Astrocyte (in vitro differentiated cells and primary cell): ENCODE results near the gene TREX2. TPM values are rescaled to one million over a fixed set of nuclear protein-coding genes. Genes with fewer than 3 reads are reported as not detected.

ENCODE experiments used
- DNase-seq: peaks from one replicate; pipeline ENCODE4 v3.0.0-alpha.2; 2010; ENCODE audit warnings: low read depth
- FAIRE-seq: peaks from 2 replicates; lab custom pipeline; 2011; peaks lifted over from hg19 to GRCh38; lab: Jason Lieb, UNC
- H2AFZ ChIP-seq: 2 replicates; pipeline ENCODE4 v1.6.0; 2012; ENCODE audit warnings: low read depth, low read length, inconsistent platforms
- H3K27ac ChIP-seq: 2 replicates; pipeline ENCODE4 v1.5.1; 2011; ENCODE audit warnings: low read depth, low read length, inconsistent platforms
- H3K27me3 ChIP-seq: 2 replicates; pipeline ENCODE4 v1.6.0; 2011; ENCODE audit warnings: low read length, inconsistent platforms; ENCODE audit not compliant: insufficient read depth
- H3K36me3 ChIP-seq: 2 replicates; pipeline ENCODE4 v1.5.1; 2011; ENCODE audit warnings: low read length, inconsistent platforms; ENCODE audit not compliant: insufficient read depth
- H3K4me1 ChIP-seq: 2 replicates; pipeline ENCODE4 v1.5.1; 2011; ENCODE audit warnings: low read length, inconsistent platforms; ENCODE audit not compliant: insufficient read depth
- H3K4me2 ChIP-seq: 2 replicates; pipeline ENCODE4 v1.6.0; 2012; ENCODE audit warnings: low read length, inconsistent platforms
- H3K4me3 ChIP-seq: 2 replicates; pipeline ENCODE4 v1.5.1; 2011; ENCODE audit warnings: low read depth, mild to moderate bottlenecking, low read length, inconsistent platforms; ENCODE audit not compliant: insufficient read depth
- H3K79me2 ChIP-seq: 2 replicates; pipeline ENCODE4 v1.6.0; 2012; ENCODE audit warnings: mild to moderate bottlenecking, low read length, inconsistent platforms; ENCODE audit not compliant: insufficient read depth
- H3K9ac ChIP-seq: 2 replicates; pipeline ENCODE4 v1.6.0; 2012; ENCODE audit warnings: mild to moderate bottlenecking, low read length, inconsistent platforms
- H3K9me3 ChIP-seq: 2 replicates; pipeline ENCODE4 v1.5.1; 2012; ENCODE audit warnings: low read depth, mild to moderate bottlenecking, low read length, inconsistent platforms; ENCODE audit not compliant: insufficient read depth
- H4K20me1 ChIP-seq: 2 replicates; pipeline ENCODE4 v1.6.0; 2012; ENCODE audit warnings: low read length, inconsistent platforms; ENCODE audit not compliant: insufficient read depth
- H3K27ac Mint-ChIP-seq: one replicate; pipeline ENCODE4 v1.8.0; 2021; ENCODE audit warnings: mild to moderate bottlenecking, mixed read lengths; ENCODE audit not compliant: unreplicated experiment
- H3K27me3 Mint-ChIP-seq: one replicate; pipeline ENCODE4 v1.8.0; 2021; ENCODE audit warnings: low read depth, mixed read lengths; ENCODE audit not compliant: unreplicated experiment
- H3K36me3 Mint-ChIP-seq: one replicate; pipeline ENCODE4 v1.8.0; 2021; ENCODE audit warnings: low read depth, mixed read lengths; ENCODE audit not compliant: unreplicated experiment
- H3K4me1 Mint-ChIP-seq: one replicate; pipeline ENCODE4 v1.8.0; 2021; ENCODE audit warnings: low read depth, mixed read lengths; ENCODE audit not compliant: unreplicated experiment
- H3K4me3 Mint-ChIP-seq: one replicate; pipeline ENCODE4 v1.8.0; 2021; ENCODE audit warnings: mild to moderate bottlenecking, moderate library complexity, mixed read lengths; ENCODE audit not compliant: unreplicated experiment
- H3K9me3 Mint-ChIP-seq: one replicate; pipeline ENCODE4 v1.8.0; 2021; ENCODE audit warnings: mild to moderate bottlenecking, mixed read lengths; ENCODE audit not compliant: unreplicated experiment
- EZH2 ChIP-seq: IDR thresholded peaks from 2 replicates; pipeline ENCODE4 v1.6.1; 2012; ENCODE audit warnings: mild to moderate bottlenecking, low read length, inconsistent platforms; ENCODE audit not compliant: insufficient read depth
- total RNA-seq: library from RNA; stranded (reverse); gene quantifications from 2 replicates; pipeline ENCODE4 v1.2.1, GENCODE V29; 2021
- TF ChIP-seq, protein P1 (sequence below): IDR thresholded peaks from 2 replicates; pipeline ENCODE4 v1.5.1; 2011; ENCODE audit warnings: low read depth, mild to moderate bottlenecking, inconsistent platforms, low read length, moderate library complexity; ENCODE audit not compliant: insufficient read depth

TREX2 gene
- total RNA-seq, 1 donor from 2014 or later, result 0.36 TPM

DNA sequence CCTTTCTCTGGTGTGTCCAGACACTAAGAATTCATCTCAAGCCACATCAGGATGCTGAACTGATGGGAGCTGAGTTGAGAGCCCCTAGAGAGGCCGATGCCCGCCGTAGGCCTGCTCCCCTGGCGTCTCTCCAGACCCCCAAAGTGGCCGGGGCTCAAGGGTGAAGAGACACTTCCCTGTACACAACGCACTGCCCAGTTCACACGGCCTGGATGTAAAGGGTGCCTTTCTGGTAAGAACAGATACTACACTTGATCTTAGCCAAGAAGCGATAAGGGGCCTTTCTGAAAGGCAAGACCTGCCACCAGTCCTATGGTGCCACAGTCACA lies 5.1 kb upstream of the TREX2 start:
- Histone ChIP-seq H3K4me1 (no peaks in the 10 kb centered on the region), H3K4me2 (no peak overlapping the region), H3K79me2 (no peaks in the 10 kb centered on the region), H3K9ac (no peak overlapping the region), H3K4me3 (no peak overlapping the region), H3K9me3 (no peaks in the 10 kb centered on the region), H3K27ac (no peak overlapping the region), H3K36me3 (no peaks in the 10 kb centered on the region), H4K20me1 (no peaks in the 10 kb centered on the region), H2AFZ (no peak overlapping the region), H3K27me3 (no peaks in the 10 kb centered on the region)
- no peaks in the 10 kb centered on the region for H3K27me3 Mint-ChIP-seq
- H3K4me1 Mint-ChIP-seq, result no peaks in the 10 kb centered on the region
- H3K9me3 Mint-ChIP-seq, result no peaks in the 10 kb centered on the region
- no peak for DNase-seq
- H3K27ac Mint-ChIP-seq, result no peak overlapping the region
- FAIRE-seq, result no peak
- no peak overlapping the region for H3K4me3 Mint-ChIP-seq
- H3K36me3 Mint-ChIP-seq, result peaks cover 2% of the 10 kb centered on the region
- TF ChIP-seq EZH2, result no peak
- TF ChIP-seq, protein P1, sequence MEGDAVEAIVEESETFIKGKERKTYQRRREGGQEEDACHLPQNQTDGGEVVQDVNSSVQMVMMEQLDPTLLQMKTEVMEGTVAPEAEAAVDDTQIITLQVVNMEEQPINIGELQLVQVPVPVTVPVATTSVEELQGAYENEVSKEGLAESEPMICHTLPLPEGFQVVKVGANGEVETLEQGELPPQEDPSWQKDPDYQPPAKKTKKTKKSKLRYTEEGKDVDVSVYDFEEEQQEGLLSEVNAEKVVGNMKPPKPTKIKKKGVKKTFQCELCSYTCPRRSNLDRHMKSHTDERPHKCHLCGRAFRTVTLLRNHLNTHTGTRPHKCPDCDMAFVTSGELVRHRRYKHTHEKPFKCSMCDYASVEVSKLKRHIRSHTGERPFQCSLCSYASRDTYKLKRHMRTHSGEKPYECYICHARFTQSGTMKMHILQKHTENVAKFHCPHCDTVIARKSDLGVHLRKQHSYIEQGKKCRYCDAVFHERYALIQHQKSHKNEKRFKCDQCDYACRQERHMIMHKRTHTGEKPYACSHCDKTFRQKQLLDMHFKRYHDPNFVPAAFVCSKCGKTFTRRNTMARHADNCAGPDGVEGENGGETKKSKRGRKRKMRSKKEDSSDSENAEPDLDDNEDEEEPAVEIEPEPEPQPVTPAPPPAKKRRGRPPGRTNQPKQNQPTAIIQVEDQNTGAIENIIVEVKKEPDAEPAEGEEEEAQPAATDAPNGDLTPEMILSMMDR, result no peak

DNA sequence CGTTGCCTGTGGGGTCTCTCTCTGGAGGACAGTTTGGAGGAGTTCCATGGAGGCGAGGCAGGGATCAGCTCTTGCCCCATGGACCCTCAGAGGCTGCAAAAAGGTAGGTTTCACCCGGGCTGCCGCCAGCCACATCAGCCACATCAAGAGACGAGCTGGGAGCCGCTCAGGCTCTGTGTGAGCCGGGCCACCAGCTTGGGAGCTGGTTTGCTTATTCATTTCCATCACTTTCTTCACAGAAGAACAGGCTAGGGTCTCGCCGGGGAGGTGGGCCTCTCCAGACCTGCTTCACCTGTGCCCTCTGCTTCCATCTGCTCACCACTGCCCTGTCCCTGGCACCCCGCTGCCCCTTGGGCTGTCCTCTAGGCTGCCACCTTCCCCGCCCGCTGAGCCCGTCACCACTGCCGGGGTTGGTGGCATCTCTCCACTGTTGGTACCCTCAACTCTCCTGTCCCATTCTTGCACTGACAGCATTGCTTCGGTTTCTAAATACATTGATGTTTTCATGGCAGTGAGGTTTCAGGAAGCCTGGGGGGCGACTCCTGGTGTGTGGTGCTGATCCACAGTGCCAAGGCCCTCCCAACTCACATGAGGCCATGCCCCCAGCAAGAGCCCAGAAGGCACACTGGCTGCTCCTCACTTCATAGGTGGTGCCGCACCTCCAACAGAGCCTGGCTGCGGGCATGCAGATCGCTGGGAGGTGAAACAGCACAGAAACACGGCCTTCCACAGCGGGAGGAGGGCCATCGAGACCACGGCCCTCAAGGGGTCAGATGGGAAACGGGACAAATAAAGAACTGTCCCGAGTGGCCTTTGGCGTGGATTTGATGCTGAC lies 4.5 kb upstream of the TREX2 start:
- Histone ChIP-seq H3K27ac (no peak overlapping the region), H3K36me3 (no peaks in the 10 kb centered on the region), H2AFZ (no peak overlapping the region), H3K27me3 (no peaks in the 10 kb centered on the region), H3K4me3 (no peak overlapping the region), H3K4me2 (no peak overlapping the region), H3K9me3 (no peaks in the 10 kb centered on the region), H4K20me1 (no peaks in the 10 kb centered on the region), H3K9ac (no peak overlapping the region), H3K4me1 (no peaks in the 10 kb centered on the region), H3K79me2 (no peaks in the 10 kb centered on the region)
- Mint-ChIP-seq H3K4me3 (no peak overlapping the region), H3K9me3 (no peaks in the 10 kb centered on the region), H3K27me3 (no peaks in the 10 kb centered on the region), H3K4me1 (no peaks in the 10 kb centered on the region), H3K27ac (no peak overlapping the region), H3K36me3 (peaks cover 2% of the 10 kb centered on the region)
- TF ChIP-seq, protein P1, result no peak
- no peak for TF ChIP-seq EZH2
- no peak for DNase-seq
- FAIRE-seq, result no peak

DNA sequence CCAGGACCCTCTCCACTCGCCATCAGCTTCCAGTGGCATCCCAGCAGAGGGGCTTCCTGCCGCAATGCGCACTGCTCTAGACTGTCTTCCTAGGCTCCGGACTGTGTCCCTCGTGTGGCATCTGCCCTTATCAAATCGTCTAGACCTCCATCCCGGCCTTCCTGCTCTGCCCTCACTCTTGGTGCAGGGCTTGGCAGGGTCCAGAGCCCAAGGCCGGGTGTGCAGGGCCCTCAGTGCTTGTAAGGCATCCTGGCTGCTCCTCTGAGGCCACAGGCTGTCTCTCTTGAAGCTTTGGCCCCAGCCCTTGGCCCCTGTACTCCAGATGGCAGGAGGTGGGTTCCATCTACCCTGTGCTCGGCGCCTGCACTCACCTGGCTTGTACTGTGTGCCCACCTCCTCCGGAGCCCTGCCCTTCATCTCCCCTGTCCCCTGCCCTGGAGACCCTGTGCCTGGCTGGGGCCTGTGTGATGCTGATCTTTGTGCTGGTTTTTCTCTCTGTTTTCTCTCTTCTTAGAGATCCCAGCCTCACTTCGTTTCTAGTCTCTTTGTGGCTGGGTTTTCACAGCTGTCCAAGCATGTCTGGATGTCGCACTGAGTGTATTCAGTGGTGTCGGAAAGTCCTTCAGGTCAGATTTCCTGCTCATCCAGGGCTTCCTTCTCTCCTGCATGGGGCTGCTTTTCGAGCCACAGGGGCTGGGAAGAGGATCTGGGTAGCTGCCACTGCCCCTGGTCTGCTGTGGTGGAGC lies 3.7 kb upstream of the TREX2 start:
- H3K9ac ChIP-seq, result no peak overlapping the region
- no peaks in the 10 kb centered on the region for H3K27me3 Mint-ChIP-seq
- H3K4me3 ChIP-seq, result no peak overlapping the region
- TF ChIP-seq EZH2, result no peak
- TF ChIP-seq, protein P1, result no peak
- no peaks in the 10 kb centered on the region for H3K9me3 ChIP-seq
- no peak overlapping the region for H3K27ac ChIP-seq
- DNase-seq (no peak), FAIRE-seq (no peak)
- no peaks in the 10 kb centered on the region for H3K79me2 ChIP-seq
- no peaks in the 10 kb centered on the region for H4K20me1 ChIP-seq
- H3K4me3 Mint-ChIP-seq, result no peak overlapping the region
- no peaks in the 10 kb centered on the region for H3K9me3 Mint-ChIP-seq
- H3K4me1 ChIP-seq, result no peaks in the 10 kb centered on the region
- H2AFZ ChIP-seq, result no peak overlapping the region
- H3K27me3 ChIP-seq, result no peaks in the 10 kb centered on the region
- no peak overlapping the region for H3K4me2 ChIP-seq
- H3K27ac Mint-ChIP-seq, result no peak overlapping the region
- H3K4me1 Mint-ChIP-seq, result no peaks in the 10 kb centered on the region
- no peaks in the 10 kb centered on the region for H3K36me3 ChIP-seq
- H3K36me3 Mint-ChIP-seq, result peaks cover 2% of the 10 kb centered on the region
